Cardiac fibroblast (primary cell): ENCODE results near the gene KRT76.

Experiments
- DNase-seq, 2 donors: peaks; one replicate each; pipeline versions ENCODE4 v3.0.0 to v3.0.0-alpha.2; 2010; ENCODE audit warnings: low read depth in 2 of 2
- H3K4me3 ChIP-seq, 2 donors: replicated peaks in 1 of 2; 1 replicate in 1 of 2; 2 replicates in 1 of 2; pipeline ENCODE4 v1.5.1; 2011; ENCODE audit warnings: low read depth in 2 of 2, low read length in 2 of 2, mild to moderate bottlenecking in 2 of 2, moderate library complexity in 1 of 2
- TF ChIP-seq, protein P1 (sequence below): IDR thresholded peaks from one replicate; pipeline ENCODE4 v1.5.1; 2011; ENCODE audit warnings: low read depth, mild to moderate bottlenecking, low read length, inconsistent platforms

Gene KRT76

GRCh38 chr12:52812749-52813148 is 35.6 kb upstream of the KRT76 start:
- no peak overlapping the region for H3K4me3 ChIP-seq
- TF ChIP-seq, protein P1, sequence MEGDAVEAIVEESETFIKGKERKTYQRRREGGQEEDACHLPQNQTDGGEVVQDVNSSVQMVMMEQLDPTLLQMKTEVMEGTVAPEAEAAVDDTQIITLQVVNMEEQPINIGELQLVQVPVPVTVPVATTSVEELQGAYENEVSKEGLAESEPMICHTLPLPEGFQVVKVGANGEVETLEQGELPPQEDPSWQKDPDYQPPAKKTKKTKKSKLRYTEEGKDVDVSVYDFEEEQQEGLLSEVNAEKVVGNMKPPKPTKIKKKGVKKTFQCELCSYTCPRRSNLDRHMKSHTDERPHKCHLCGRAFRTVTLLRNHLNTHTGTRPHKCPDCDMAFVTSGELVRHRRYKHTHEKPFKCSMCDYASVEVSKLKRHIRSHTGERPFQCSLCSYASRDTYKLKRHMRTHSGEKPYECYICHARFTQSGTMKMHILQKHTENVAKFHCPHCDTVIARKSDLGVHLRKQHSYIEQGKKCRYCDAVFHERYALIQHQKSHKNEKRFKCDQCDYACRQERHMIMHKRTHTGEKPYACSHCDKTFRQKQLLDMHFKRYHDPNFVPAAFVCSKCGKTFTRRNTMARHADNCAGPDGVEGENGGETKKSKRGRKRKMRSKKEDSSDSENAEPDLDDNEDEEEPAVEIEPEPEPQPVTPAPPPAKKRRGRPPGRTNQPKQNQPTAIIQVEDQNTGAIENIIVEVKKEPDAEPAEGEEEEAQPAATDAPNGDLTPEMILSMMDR: no peak
- DNase-seq: no peak

GRCh38 chr12:52812073-52812400 is 34.9 kb upstream of the KRT76 start:
- DNase-seq: no peak
- no peak overlapping the region for H3K4me3 ChIP-seq
- TF ChIP-seq, protein P1: no peak

GRCh38 chr12:52811191-52812072 is 34.3 kb upstream of the KRT76 start:
- H3K4me3 ChIP-seq: no peak overlapping the region
- TF ChIP-seq, protein P1: no peak
- DNase-seq: no peak

- DNase-seq: no peak
- no peak overlapping the region for H3K4me3 ChIP-seq
- TF ChIP-seq, protein P1: no peak
Measured at GRCh38 chr12:52810554-52810953, 33.4 kb upstream of the KRT76 start.

GRCh38 chr12:52809166-52809565 is 32.0 kb upstream of the KRT76 start:
- DNase-seq: no peak
- TF ChIP-seq, protein P1: no peak
- H3K4me3 ChIP-seq: no peak overlapping the region

GRCh38 chr12:52808573-52809160 is 31.5 kb upstream of the KRT76 start:
- DNase-seq: no peak
- TF ChIP-seq, protein P1: no peak
- no peak overlapping the region for H3K4me3 ChIP-seq
